ENCODE measurements around the gene STRIP1. TPM values are rescaled to one million over a fixed set of nuclear protein-coding genes. Genes with fewer than 3 reads are reported as not detected.
"Not testable (repeated sequence)": the region's sequence is repeated elsewhere in the genome, so short reads cannot be mapped to it uniquely, and the experiment has no call there.

Gene STRIP1
- total and polyA plus RNA-seq, 2 donors, result 26.5 to 46.0 TPM

- Histone ChIP-seq H3K36me3 (ENCODE audit: insufficient read depth) (no peaks in the 10 kb centered on the region), H3K27ac (ENCODE audit: low read depth) (no peak overlapping the region), H3K4me3 (ENCODE audit: low read depth, low read length) (no peak overlapping the region), H3K4me1 (ENCODE audit: insufficient read depth) (no peaks in the 10 kb centered on the region)
- 60% methylated on average over 4 of the region's 4 CpGs for WGBS
- no peak for DNase-seq (ENCODE audit: extremely low spot score)
Measured at GRCh38 chr1:110063781-110064180, 29.4 kb downstream of the STRIP1 start.

GRCh38 chr1:110064576-110065337, 30.3 kb downstream of the STRIP1 start:
- 85% methylated on average over 18 of the region's 18 CpGs for WGBS
- no peaks in the 10 kb centered on the region for H3K4me1 ChIP-seq (ENCODE audit: insufficient read depth)
- no peak overlapping the region for H3K27ac ChIP-seq (ENCODE audit: low read depth)
- no peak overlapping the region for H3K4me3 ChIP-seq (ENCODE audit: low read depth, low read length)
- no peak for DNase-seq (ENCODE audit: extremely low spot score)
- no peaks in the 10 kb centered on the region for H3K36me3 ChIP-seq (ENCODE audit: insufficient read depth)

- H3K4me1 ChIP-seq (ENCODE audit: insufficient read depth), result no peaks in the 10 kb centered on the region
- no peak for DNase-seq (ENCODE audit: extremely low spot score)
- H3K36me3 ChIP-seq (ENCODE audit: insufficient read depth), result no peaks in the 10 kb centered on the region
- H3K4me3 ChIP-seq (ENCODE audit: low read depth, low read length), result no peak overlapping the region
- 85% methylated on average over 5 of the region's 5 CpGs for WGBS
- H3K27ac ChIP-seq (ENCODE audit: low read depth), result no peak overlapping the region
Measured at GRCh38 chr1:110065841-110066240, 31.4 kb downstream of the STRIP1 start.

GRCh38 chr1:110067479-110067892, 33.1 kb downstream of the STRIP1 start:
- WGBS, result 56% methylated on average over 23 of the region's 23 CpGs
- Histone ChIP-seq H3K4me1 (ENCODE audit: insufficient read depth) (no peaks in the 10 kb centered on the region), H3K27ac (ENCODE audit: low read depth) (no peak overlapping the region), H3K4me3 (ENCODE audit: low read depth, low read length) (no peak overlapping the region), H3K36me3 (ENCODE audit: insufficient read depth) (no peaks in the 10 kb centered on the region)
- DNase-seq (ENCODE audit: extremely low spot score), result no peak

- no peak overlapping the region for H3K4me3 ChIP-seq (ENCODE audit: low read depth, low read length)
- 13% methylated on average over 68 of the region's 68 CpGs for WGBS
- H3K4me1 ChIP-seq (ENCODE audit: insufficient read depth), result no peaks in the 10 kb centered on the region
- no peaks in the 10 kb centered on the region for H3K36me3 ChIP-seq (ENCODE audit: insufficient read depth)
- no peak for DNase-seq (ENCODE audit: extremely low spot score)
- H3K27ac ChIP-seq (ENCODE audit: low read depth), result no peak overlapping the region
Measured at GRCh38 chr1:110067893-110068645, 33.6 kb downstream of the STRIP1 start.

GRCh38 chr1:110068646-110069403, 34.4 kb downstream of the STRIP1 start:
- Histone ChIP-seq H3K27ac (ENCODE audit: low read depth) (no peak overlapping the region), H3K36me3 (ENCODE audit: insufficient read depth) (no peaks in the 10 kb centered on the region), H3K4me3 (ENCODE audit: low read depth, low read length) (no peak overlapping the region), H3K4me1 (ENCODE audit: insufficient read depth) (no peaks in the 10 kb centered on the region)
- WGBS, result 9% methylated on average over 68 of the region's 68 CpGs
- DNase-seq (ENCODE audit: extremely low spot score), result no peak

GRCh38 chr1:110069404-110070281, 35.2 kb downstream of the STRIP1 start:
- 42% methylated on average over 64 of the region's 64 CpGs for WGBS
- no peak for DNase-seq (ENCODE audit: extremely low spot score)
- no peak overlapping the region for H3K27ac ChIP-seq (ENCODE audit: low read depth)
- peak overlapping the region; percentile 1 for H3K4me3 ChIP-seq (ENCODE audit: low read depth, low read length)
- H3K4me1 ChIP-seq (ENCODE audit: insufficient read depth), result no peaks in the 10 kb centered on the region
- H3K36me3 ChIP-seq (ENCODE audit: insufficient read depth), result no peaks in the 10 kb centered on the region

GRCh38 chr1:110070282-110070669, 35.9 kb downstream of the STRIP1 start:
- DNase-seq (ENCODE audit: extremely low spot score), result no peak
- WGBS, result 5% methylated on average over 48 of the region's 52 CpGs
- Histone ChIP-seq H3K36me3 (ENCODE audit: insufficient read depth) (no peaks in the 10 kb centered on the region), H3K4me3 (ENCODE audit: low read depth, low read length) (peak overlapping the region; percentile 1), H3K4me1 (ENCODE audit: insufficient read depth) (no peaks in the 10 kb centered on the region), H3K27ac (ENCODE audit: low read depth) (no peak overlapping the region)

GRCh38 chr1:110070671-110071242, 36.3 kb downstream of the STRIP1 start, which contains the start of gene ALX3:
ALX3 (minus strand) TSS chr1:110070672; CDS start chr1:110070612, 60 bp downstream.
- Histone ChIP-seq H3K4me3 (ENCODE audit: low read depth, low read length) (peak within 1 kb of the TSS; percentile 1), H3K27ac (ENCODE audit: low read depth) (no peak within 1 kb of the TSS)
- WGBS, result 11% methylated on average over 24 of the region's 27 CpGs

GRCh38 chr1:110074166-110074565, 39.7 kb downstream of the STRIP1 start:
- no peaks in the 10 kb centered on the region for H3K36me3 ChIP-seq (ENCODE audit: insufficient read depth)
- H3K27ac ChIP-seq (ENCODE audit: low read depth), result no peak overlapping the region
- 71% methylated on average over 4 of the region's 4 CpGs for WGBS

More at GRCh38 chr1:110070671-110071242, 36.3 kb downstream of the STRIP1 start, which contains the start of gene ALX3:
- Histone ChIP-seq H3K36me3 (ENCODE audit: insufficient read depth) (no peaks in the 10 kb centered on the region), H3K4me1 (ENCODE audit: insufficient read depth) (no peaks in the 10 kb centered on the region)
- DNase-seq (ENCODE audit: extremely low spot score), result no peak

GRCh38 chr1:110076789-110077500, 42.5 kb downstream of the STRIP1 start:
- H3K4me3 ChIP-seq (ENCODE audit: low read depth, low read length), result no peak overlapping the region
- no peak for DNase-seq (ENCODE audit: extremely low spot score)
- no peak overlapping the region for H3K27ac ChIP-seq (ENCODE audit: low read depth)
- H3K36me3 ChIP-seq (ENCODE audit: insufficient read depth), result no peaks in the 10 kb centered on the region
- WGBS, result 80% methylated on average over 3 of the region's 3 CpGs
- no peaks in the 10 kb centered on the region for H3K4me1 ChIP-seq (ENCODE audit: insufficient read depth)

More at GRCh38 chr1:110074166-110074565, 39.7 kb downstream of the STRIP1 start:
- H3K4me1 ChIP-seq (ENCODE audit: insufficient read depth), result no peaks in the 10 kb centered on the region
- no peak overlapping the region for H3K4me3 ChIP-seq (ENCODE audit: low read depth, low read length)
- DNase-seq (ENCODE audit: extremely low spot score), result no peak

- DNase-seq (ENCODE audit: extremely low spot score); H3K36me3 ChIP-seq (ENCODE audit: insufficient read depth); H3K27ac ChIP-seq (ENCODE audit: low read depth); H3K4me3 ChIP-seq (ENCODE audit: low read depth, low read length); H3K4me1 ChIP-seq (ENCODE audit: insufficient read depth): not testable (repeated sequence)
- 96% methylated on average over 2 of the region's 2 CpGs for WGBS
Measured at GRCh38 chr1:110079995-110080394, 45.6 kb downstream of the STRIP1 start.

All from urinary bladder (tissue), 4 donors.